HG02970 (cell line): ENCODE results near the gene DTNBP1.

ENCODE experiments used
- ATAC-seq: cut with Tn5 transposase; IDR thresholded peaks from one replicate; pipeline ENCODE4 v1.9.1; 2021; ENCODE audit warnings: mild to moderate bottlenecking, moderate library complexity, moderate number of reproducible peaks; ENCODE audit not compliant: unreplicated experiment, low FRiP score

Gene DTNBP1

DNA sequence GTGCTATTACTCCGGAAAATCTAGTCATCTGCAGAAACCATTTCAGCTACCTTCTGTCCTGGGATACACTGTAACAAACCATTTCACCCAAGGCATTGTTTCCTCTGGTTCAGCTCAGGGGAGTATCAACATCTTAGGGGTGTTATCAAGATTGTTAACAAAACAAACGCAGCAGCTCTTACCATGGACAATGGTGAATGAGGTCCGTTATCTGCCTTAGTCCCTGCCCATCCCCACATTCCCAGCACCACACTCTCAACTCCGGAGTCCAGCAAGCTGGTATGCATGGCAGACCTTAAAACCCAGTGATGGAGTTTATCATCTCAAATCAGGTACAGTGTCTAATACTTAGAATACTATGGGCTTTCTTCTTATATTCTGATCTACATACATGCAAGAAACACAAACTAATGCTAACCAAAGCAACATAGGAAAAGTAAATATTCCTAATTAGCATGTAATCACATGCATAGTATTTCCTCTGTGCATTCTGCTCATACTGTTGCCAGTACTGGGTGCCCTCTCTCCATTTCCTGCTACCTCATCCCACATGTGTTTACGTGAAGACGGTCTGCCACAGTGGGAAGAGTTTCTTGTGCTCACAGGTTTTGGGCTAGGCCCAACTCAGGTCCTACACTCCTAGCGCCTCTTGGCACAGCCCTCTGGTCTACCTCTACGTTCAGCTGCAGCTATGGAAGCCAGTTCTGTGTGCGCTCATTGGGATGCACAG, 123.9 kb downstream of the DTNBP1 start:
- ATAC-seq: no peak

DNA sequence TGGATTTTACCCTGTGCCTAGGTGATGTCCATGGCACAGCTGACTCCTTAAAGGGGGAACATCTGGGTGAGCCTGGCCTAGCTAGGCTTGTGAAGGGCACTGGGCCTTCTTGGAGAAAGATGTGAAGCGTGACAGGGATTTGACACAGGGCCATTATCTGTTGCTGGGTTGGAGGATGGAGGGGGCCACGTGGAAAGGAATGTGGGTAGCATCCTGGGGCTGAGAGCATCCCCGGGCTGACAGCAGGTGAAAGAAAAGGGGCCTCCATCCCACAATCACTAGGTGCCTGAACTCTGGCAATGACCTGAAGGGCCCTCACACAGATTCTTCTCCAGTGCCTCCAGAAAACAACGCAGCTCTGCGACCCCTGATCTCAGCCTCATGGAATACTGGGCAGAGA, 124.7 kb downstream of the DTNBP1 start:
- no peak for ATAC-seq

DNA sequence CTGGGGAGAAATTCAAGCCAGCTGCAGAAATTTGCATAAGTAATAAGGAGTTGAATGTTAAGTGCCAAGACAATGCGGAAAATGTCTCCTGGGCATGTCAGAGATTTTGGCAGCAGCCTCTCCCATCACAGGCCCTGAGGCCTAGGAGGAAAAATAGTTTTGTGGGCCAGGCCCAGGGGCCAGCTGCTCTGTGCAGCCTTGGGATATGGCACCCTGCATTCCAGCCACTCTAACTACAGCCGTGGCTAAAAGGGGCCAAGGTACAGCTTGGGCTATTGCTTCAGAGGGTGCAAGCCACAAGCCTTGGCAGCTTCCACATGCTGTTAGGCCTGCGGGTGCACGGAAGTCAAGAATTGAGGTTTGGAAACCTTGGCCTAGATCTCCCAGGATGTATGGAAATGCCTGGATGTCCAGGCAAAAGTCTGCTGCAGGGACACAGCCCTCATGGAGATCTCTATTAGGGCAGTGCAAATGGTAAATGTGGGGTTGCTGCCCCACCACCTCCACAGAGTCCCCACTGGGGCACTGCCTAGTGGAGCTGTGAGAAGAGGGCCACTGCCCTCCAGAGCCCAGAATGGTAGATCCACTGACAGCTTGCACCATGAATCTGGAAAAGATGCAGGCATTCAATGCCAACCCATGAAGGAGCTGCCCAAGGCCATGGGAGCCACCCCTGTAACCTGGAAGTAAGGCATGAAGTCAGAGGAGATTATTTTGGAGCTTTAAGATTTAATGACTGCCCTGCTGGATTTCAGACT, 126.5 kb downstream of the DTNBP1 start:
- no peak for ATAC-seq

DNA sequence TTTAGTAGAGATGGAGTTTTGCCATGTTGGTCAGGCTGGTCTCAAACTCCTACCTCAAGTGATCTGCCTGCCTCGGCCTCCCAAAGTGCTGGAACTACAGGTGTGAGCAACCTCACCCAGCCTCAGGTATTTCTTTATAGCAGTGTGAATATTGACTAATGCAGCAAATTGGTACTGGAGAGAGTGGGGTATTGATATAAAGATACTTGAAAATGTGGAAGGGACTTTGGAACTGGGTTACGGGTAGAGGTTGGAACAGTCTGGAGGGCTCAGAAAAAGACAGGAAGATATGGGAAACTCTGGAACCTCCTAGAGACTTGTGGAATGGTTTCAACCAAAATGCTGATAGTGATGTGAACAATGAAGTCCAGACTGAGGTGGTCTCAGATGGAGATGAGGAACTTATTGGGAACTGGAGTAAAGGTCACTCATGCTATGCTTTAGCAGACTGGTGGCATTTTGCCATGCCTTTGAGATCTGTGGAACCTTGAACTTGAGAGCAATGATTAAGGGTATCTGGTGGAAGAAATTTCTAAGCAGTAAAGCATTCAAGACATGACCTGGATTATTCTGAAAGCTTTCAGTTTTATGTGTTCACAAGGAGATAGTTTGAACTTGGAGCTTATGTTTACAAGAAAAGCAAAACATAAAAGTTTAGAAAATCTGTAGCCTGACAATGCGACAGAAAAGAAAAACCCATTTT, 127.2 kb downstream of the DTNBP1 start:
- ATAC-seq: no peak

DNA sequence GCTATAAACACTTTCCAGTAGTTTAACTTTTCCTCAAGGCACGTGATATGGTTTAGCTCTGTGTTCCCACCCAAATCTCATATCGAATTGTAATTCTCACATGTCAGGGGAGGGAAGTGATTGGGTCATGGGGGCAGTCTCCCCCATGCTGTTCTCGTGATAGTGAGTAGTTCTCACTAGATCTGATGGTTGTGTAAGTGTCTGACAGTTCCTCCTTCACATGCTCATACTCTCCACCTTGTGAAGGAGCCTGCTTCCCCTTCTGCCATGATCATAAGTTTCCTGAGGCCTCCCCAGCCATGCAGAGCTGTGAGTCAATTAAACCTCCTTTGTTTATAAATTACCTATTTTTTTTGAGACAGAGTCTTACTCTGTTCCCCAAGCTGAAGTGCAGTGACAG, 127.9 kb downstream of the DTNBP1 start:
- ATAC-seq: no peak

DNA sequence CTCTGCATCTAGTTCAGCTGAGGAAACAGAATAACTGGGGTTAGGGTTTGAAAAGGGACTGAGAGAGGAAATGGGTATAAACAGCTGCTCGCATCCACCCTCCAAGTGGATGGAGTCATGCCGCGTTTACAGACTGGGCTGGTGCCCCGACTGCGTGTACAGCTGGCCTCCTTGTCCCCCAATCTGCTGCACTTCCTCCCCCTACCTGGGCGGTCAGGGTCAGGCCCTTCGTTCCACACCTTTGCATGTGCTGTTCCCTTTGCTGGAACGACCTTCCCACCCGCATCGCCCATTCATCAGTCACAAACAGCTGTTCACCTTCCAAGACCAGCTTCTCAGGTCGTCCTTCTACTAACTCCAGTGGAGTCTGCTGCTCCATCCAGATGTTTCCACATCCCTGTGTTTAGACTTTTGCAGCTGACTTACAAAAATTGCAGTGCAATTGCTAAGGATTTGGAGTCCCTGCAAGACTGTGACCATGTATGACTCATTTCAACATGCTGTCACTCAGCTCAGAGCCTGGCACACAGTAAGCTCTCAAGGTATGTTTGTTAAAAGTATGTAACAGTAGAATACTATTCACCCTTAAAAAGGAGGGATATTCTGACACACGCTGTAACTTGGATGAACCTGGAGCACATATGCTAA, 129.3 kb downstream of the DTNBP1 start:
- ATAC-seq: no peak

DNA sequence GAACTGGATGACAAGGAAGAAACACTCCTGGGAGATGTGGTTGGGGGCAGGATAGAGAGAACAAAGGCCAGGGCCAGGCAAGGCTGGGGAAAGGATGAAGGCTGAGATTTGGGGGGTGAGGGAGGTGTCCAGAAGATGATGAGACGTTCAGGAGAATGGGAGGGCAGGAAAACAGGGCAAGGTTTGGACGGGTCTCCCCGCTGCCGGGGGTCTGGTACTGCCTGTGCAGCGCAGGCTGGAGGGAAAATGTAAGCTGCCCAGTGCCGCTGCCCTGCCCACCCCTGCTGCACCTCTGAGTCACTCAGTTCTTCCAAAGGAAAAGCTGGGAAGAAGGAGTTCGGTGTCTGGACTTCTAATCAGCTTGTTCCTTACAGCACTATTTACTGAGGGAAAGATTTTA, 130.9 kb downstream of the DTNBP1 start:
- ATAC-seq: no peak

DNA sequence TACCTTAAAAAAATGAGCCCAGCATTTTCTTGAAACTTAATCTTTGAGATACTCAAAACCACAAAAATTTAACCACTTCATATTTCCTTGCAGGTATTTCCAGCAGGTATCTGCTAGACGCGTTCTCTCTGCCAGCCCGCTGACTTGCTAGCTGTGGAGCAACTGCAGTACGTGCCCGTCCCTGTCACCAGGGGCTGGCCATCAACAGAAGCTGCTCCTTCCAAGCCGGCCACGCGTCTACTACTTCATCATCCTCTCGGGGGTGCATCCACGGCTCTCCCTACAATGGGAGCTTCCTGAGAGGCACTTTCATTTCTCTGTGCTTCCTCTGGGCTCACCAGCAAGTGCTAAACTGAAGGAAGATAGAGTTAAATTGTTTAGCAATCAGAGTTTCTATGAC, 132.4 kb downstream of the DTNBP1 start:
- ATAC-seq: no peak

DNA sequence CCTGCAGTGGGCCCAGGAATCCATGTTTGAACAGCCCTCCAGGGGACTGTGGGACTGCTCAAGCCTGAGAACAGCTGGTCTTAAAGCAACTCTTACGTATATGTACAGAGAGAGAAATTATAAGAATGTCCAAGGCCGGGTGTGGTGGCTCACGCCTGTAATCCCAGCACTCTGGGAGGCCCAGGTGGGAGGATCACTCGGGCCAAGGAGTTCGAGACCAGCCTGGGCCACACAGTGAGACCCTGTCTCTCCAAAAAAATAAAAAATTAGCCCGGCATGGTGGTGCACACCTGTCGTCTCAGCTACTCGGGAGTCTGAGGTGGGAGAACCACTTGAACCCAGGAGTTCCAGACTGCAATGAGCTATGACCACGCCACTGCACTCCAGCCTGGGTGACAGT, 134.0 kb downstream of the DTNBP1 start:
- ATAC-seq: no peak

DNA sequence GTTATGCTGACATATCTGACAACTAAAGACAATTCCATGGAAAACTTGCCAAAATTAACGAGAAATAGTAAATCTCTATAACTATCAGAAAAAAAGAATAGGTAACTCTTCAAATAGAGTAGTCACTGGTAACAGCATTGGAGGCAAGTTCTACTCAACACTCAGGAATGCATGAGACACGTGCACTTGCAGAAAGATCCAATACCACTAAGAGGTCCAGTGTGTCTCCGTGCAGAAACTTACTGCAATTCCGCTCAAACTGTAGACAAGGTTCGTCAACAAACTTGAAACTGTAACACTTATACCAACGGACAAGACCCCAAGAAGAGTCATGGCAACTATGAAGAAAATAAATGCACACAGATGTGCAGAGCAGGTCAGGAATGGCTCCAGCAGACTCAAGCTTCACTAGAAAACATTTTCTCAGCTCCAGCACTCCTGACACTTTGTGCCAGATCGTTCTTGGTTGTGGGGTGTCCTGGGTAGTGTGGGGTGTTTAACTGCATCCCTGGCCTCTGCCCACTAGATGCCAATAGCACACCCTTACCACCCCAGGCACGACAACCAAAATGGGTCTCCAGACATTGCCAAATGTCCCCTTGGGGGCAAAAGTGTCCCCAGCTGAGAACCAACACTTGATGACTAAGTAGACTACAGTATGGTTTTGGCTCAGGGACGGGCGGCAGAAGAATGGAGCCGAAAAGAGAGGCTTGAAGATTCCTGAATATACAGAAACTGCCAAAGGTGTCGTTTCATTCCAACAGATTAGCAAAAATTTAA, 134.8 kb downstream of the DTNBP1 start:
- no peak for ATAC-seq

DNA sequence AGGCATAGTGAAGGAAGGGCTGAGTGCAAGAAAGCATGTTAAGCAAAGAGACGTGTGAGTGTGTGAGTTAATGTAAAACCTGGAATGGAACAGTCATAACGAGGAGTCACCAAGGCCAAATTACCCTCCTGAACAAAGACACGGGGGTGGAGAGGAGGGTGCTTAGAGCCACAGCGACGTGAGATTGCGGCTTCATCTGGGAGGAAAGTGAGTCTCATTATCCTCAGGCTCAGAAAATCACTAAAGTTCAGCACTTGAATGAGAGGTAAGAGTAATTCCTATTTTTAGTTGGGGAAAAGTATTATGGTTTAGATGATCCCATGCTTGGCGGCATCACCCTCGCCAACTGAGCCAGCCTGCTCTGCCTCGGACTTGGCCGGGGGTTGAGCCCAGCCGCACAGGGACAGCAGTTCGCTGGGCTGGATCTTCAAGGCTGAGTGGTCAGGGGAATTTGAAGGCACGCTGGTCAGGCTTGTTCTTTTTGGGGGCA, 136.6 kb downstream of the DTNBP1 start:
- no peak for ATAC-seq

DNA sequence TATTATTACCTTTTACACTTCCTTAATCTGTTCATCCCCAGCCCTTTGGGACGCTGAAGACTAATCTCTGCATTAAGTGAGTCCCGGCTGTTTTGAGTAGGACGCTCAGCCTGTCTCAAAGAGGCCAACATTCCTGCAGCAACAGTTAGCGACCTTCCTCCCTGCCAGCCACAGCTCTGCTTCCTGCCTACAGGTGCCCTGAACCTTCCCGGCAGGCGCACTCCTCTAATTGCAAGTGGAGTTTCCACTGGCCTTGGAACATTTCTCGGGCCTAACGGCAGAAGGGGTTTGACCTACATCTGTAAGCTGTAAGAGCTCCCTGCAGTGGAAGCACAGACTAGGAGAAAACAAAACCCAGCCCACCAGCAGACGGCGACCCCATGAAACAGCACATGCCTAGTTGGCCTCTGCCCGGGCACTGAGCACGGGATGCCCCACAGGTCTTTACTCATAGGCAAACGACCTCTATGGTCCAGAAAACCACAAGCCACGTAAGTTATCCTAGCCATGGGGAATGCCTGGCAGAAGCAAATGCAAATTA, 137.9 kb downstream of the DTNBP1 start:
- no peak for ATAC-seq

DNA sequence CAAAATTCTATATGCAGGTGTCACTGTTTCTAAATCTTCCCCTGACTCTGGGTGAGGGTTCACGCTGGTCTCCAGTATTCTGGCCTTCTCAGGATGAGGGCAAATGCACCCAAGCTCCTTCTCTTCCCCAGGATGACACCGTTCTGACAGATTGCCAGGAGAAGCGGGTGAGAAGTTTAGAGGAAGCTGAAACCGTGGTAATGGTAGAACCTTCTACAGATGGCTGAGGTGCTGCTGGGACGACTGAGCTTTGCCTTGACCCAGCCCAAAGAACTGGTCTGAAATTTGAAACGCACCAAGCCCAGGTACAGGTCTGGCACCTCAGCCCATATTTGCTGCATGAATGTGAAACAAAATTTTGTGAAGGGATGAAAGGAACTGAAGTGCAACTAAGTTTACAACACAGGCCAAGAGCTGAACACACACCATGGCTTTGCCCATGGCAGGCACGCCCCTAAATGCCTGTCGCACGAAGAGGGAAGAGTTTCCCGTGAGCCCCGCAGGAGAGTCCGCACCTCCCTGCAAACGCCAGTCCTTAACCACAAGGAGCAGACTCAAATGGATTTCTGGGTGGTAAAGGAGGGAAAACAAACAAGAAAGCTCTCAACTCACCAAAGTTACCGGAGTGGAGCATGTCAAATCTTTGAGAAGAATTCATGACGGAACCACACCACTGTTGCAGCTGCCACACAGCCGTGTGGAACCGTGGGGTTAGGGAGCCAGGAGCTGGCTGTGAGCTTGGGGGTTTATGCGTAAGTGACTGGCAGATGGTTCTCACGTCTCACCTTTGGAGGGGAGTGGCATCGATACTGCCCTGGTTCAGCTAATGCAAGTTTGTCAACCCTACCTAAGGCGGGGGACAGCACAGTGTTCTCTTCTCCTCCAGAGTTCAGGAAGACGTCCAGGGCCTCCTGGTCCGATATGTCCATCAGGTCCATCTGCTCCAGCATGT, 138.9 kb downstream of the DTNBP1 start:
- no peak for ATAC-seq

DNA sequence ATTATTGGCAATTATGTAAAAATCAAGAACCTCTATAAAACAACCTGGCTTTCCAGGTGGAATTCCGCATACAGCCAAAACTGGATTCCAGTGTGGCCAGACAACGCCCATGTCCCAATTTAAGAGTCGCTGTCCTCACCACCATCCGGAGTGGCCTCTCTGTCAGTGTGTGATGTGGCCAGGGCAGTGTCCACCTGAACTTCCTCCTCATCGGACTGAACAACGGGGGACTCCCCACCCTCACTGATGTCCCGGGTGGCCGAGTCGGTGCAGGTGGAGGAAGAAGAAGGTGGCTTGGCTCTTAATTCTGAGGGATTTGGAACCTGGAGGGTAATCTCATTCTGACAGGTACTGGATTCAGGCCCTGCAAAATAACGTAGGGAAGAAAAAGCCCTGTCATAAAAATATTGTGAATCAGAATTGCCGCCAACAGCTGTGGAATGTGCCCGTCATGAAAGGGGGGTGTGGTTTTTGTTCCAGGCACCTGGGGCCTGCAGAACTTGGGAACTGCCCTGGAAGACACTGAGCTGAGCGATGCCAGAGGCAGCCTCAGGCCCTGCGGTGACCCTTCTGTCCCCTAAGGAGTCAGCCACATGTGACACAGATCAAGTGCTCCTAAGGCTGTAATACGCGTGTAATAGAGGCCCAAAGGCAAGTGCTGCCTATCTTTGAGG, 139.8 kb downstream of the DTNBP1 start:
- no peak for ATAC-seq

DNA sequence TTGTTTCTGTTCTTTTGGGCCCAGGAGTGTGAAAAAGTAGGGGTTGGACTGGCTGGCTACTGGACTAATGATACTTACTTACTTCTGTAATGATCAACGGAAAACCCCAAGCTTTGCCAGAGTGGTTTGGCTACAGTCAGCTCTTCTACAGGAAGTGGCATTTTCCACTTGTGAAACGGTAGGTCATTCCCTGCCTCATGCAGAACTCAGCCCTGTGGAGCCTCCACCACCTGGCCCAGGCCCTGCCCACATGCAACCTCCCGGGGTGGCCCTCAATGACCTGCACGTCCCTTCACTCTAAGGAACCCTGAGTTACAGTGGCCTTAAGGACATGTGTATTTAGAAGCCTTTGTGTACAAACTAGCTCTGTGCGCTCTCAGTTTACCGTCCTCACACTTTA, 140.4 kb downstream of the DTNBP1 start:
- ATAC-seq: no peak

DNA sequence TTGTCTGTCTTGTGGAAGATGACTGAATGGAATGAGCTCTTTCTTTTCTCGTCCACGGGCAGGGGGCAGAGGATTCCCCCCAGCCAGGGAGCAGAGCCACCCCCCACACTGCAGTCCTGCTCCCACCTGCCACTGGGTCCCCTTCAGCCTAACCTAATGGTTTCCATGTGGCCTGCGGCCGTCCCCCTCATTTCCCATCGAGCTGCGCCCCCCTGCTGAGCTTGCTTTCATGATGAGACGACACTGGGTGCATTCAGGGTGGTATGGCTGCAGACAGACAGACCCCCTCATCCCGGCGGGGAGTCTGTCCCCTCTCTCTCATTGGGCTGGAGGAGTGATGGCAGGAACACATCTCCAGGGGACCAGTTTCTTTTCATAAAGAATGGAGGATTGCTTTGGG, 140.8 kb downstream of the DTNBP1 start:
- ATAC-seq: no peak

DNA sequence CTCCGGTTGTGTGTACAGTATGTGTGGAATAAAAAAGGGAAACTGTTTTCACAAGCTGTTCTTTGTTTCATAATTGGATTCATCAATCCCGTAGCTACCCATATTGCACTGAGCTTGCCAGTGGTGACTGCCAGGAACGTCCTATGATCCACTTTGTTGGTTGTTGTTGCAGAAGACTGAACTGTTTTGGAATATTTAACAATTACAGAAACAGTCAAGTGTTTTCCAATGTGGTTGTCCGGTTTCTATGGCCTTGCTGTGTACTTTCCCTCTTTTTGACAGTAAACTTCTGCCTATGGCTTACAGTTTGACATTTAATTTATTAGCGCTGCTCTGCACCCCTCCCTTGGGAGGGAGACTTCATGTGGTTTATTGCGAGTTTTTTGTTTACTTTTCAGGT, 141.2 kb downstream of the DTNBP1 start:
- ATAC-seq: no peak

DNA sequence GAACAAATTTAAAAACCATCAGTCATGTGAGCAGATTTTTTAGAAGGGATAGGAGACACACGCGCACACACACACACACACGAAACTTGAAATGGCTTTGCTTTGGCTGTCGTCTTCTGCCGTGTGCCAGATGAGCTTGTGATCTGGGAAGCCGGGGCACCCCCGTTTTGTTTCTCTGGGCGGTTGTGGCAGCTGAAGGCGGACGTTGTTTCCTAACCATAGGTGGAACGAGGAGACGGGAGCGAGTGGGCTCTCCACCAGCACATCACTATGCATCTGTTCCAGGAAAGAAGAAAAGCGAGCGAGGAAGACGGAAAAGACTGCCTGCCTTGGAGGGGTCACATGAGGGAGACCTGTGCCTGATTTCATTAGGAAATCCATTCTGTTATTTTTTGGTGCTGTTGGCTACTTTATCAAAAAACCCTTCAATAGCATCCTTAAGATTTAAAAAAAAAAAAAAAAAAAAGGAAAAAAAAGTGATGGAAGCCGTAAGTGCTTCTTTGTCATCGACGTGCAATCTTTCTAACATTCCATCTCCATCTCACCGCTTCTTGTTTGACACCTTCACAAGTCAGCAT, 142.1 kb downstream of the DTNBP1 start:
- ATAC-seq: no peak
